Activated T-cell treated with anti-CD3 and anti-CD28 coated beads, Interleukin-2, amount 50 U/mL, for 24 hours (primary cell): Measurements from ENCODE around the gene PA2G4.
"Not testable (repeated sequence)": the region's sequence is repeated elsewhere in the genome, so short reads cannot be mapped to it uniquely, and the experiment has no call there.

Experiments
- DNase-seq: peaks from one replicate; pipeline ENCODE4 v3.0.0-alpha.2; 2020
- H3K27ac Mint-ChIP-seq: 2 replicates; pipeline ENCODE4 v1.8.0; 2020; ENCODE audit warnings: mild to moderate bottlenecking, mixed read lengths
- H3K27me3 Mint-ChIP-seq: 2 replicates; pipeline ENCODE4 v1.8.0; 2020; ENCODE audit warnings: mixed read lengths
- H3K36me3 Mint-ChIP-seq: 2 replicates; pipeline ENCODE4 v1.8.0; 2020; ENCODE audit warnings: low read depth, mixed read lengths
- H3K4me1 Mint-ChIP-seq: 2 replicates; pipeline ENCODE4 v1.8.0; 2020; ENCODE audit warnings: low read depth, mixed read lengths
- H3K4me3 Mint-ChIP-seq: 2 replicates; pipeline ENCODE4 v1.8.0; 2020; ENCODE audit warnings: mild to moderate bottlenecking, moderate library complexity, mixed read lengths
- H3K9me3 Mint-ChIP-seq: 2 replicates; pipeline ENCODE4 v1.8.0; 2020; ENCODE audit warnings: mixed read lengths

Gene PA2G4

GRCh38 chr12:56110571-56110970 lies 6.2 kb downstream of the PA2G4 start:
- Mint-ChIP-seq H3K36me3 (peaks cover 96% of the 10 kb centered on the region), H3K4me3 (no peak overlapping the region), H3K27ac (peak overlapping the region; percentile 86), H3K9me3 (no peaks in the 10 kb centered on the region), H3K27me3 (no peaks in the 10 kb centered on the region), H3K4me1 (peaks cover 39% of the 10 kb centered on the region)
- DNase-seq, result no peak

GRCh38 chr12:56114084-56114483 lies 9.7 kb downstream of the PA2G4 start:
- Mint-ChIP-seq H3K27me3 (no peaks in the 10 kb centered on the region), H3K36me3 (peaks cover 87% of the 10 kb centered on the region), H3K27ac (peak overlapping the region; percentile 71), H3K4me3 (no peak overlapping the region), H3K9me3 (no peaks in the 10 kb centered on the region), H3K4me1 (peaks cover 30% of the 10 kb centered on the region)
- no peak for DNase-seq

GRCh38 chr12:56115329-56115728 lies 11.0 kb downstream of the PA2G4 start:
- Mint-ChIP-seq H3K27me3 (no peaks in the 10 kb centered on the region), H3K27ac (peak overlapping the region; percentile 100), H3K36me3 (peaks cover 80% of the 10 kb centered on the region), H3K9me3 (no peaks in the 10 kb centered on the region), H3K4me3 (peak overlapping the region; percentile 96), H3K4me1 (peaks cover 41% of the 10 kb centered on the region)
- no peak for DNase-seq

- DNase-seq, result peak; percentile 97
- no peaks in the 10 kb centered on the region for H3K27me3 Mint-ChIP-seq
- H3K4me1 Mint-ChIP-seq, result peaks cover 45% of the 10 kb centered on the region
- peak within 1 kb of the TSS; percentile 100 for H3K27ac Mint-ChIP-seq
- peak within 1 kb of the TSS; percentile 96 for H3K4me3 Mint-ChIP-seq
- peaks cover 80% of the 10 kb centered on the region for H3K36me3 Mint-ChIP-seq
- H3K9me3 Mint-ChIP-seq, result no peaks in the 10 kb centered on the region
Observed at GRCh38 chr12:56116267-56117081, 12.1 kb downstream of the PA2G4 start, which contains the start of gene RPL41. TSS of gene RPL41 (plus strand) at chr12:56116633.

GRCh38 chr12:56117082-56117706 lies 12.8 kb downstream of the PA2G4 start:
- Mint-ChIP-seq H3K4me1 (peaks cover 43% of the 10 kb centered on the region), H3K27ac (peak overlapping the region; percentile 100), H3K4me3 (peak overlapping the region; percentile 96), H3K36me3 (peaks cover 81% of the 10 kb centered on the region)
- H3K27me3 Mint-ChIP-seq, H3K9me3 Mint-ChIP-seq, DNase-seq: not testable (repeated sequence)

- peaks cover 43% of the 10 kb centered on the region for H3K4me1 Mint-ChIP-seq
- H3K4me3 Mint-ChIP-seq, result peak within 1 kb of the TSS; percentile 96
- no peaks in the 10 kb centered on the region for H3K9me3 Mint-ChIP-seq
- peaks cover 79% of the 10 kb centered on the region for H3K36me3 Mint-ChIP-seq
- H3K27ac Mint-ChIP-seq, result peak within 1 kb of the TSS; percentile 100
- peak; percentile 97 for DNase-seq
- H3K27me3 Mint-ChIP-seq, result no peaks in the 10 kb centered on the region
Observed at GRCh38 chr12:56117778-56118687, 13.7 kb downstream of the PA2G4 start, which contains the start of gene ZC3H10. TSS of gene ZC3H10 (plus strand) at chr12:56118266. CDS start at chr12:56120563, 2,297 bp downstream.

GRCh38 chr12:56118688-56119357 lies 14.5 kb downstream of the PA2G4 start:
- Mint-ChIP-seq H3K27me3 (no peaks in the 10 kb centered on the region), H3K4me1 (peaks cover 44% of the 10 kb centered on the region), H3K9me3 (no peaks in the 10 kb centered on the region), H3K4me3 (peak overlapping the region; percentile 96), H3K36me3 (peaks cover 72% of the 10 kb centered on the region), H3K27ac (peak overlapping the region; percentile 100)
- no peak for DNase-seq

GRCh38 chr12:56119361-56119796 lies 15.0 kb downstream of the PA2G4 start:
- H3K27ac Mint-ChIP-seq, result peak overlapping the region; percentile 100
- peaks cover 71% of the 10 kb centered on the region for H3K36me3 Mint-ChIP-seq
- peak overlapping the region; percentile 96 for H3K4me3 Mint-ChIP-seq
- H3K27me3 Mint-ChIP-seq, result no peaks in the 10 kb centered on the region
- H3K4me1 Mint-ChIP-seq, result peaks cover 48% of the 10 kb centered on the region
- no peaks in the 10 kb centered on the region for H3K9me3 Mint-ChIP-seq
- DNase-seq, result peak; percentile 58

GRCh38 chr12:56120158-56120846 lies 15.9 kb downstream of the PA2G4 start:
- DNase-seq, result no peak
- Mint-ChIP-seq H3K4me1 (peaks cover 46% of the 10 kb centered on the region), H3K27me3 (no peaks in the 10 kb centered on the region), H3K27ac (peak overlapping the region; percentile 100), H3K36me3 (peaks cover 66% of the 10 kb centered on the region), H3K4me3 (no peak overlapping the region), H3K9me3 (no peaks in the 10 kb centered on the region)

GRCh38 chr12:56121204-56121870 lies 17.0 kb downstream of the PA2G4 start:
- peak overlapping the region; percentile 5 for H3K27ac Mint-ChIP-seq
- H3K9me3 Mint-ChIP-seq, result no peaks in the 10 kb centered on the region
- DNase-seq, result no peak
- no peaks in the 10 kb centered on the region for H3K27me3 Mint-ChIP-seq
- peaks cover 61% of the 10 kb centered on the region for H3K36me3 Mint-ChIP-seq
- no peak overlapping the region for H3K4me3 Mint-ChIP-seq
- H3K4me1 Mint-ChIP-seq, result peaks cover 49% of the 10 kb centered on the region

- peak overlapping the region; percentile 31 for H3K27ac Mint-ChIP-seq
- peaks cover 48% of the 10 kb centered on the region for H3K36me3 Mint-ChIP-seq
- H3K9me3 Mint-ChIP-seq, result no peaks in the 10 kb centered on the region
- H3K4me3 Mint-ChIP-seq, result no peak overlapping the region
- H3K27me3 Mint-ChIP-seq, result no peaks in the 10 kb centered on the region
- peaks cover 62% of the 10 kb centered on the region for H3K4me1 Mint-ChIP-seq
- no peak for DNase-seq
Observed at GRCh38 chr12:56122637-56123036, 18.3 kb downstream of the PA2G4 start.

GRCh38 chr12:56124133-56124532 lies 19.8 kb downstream of the PA2G4 start:
- H3K27ac Mint-ChIP-seq, result peak overlapping the region; percentile 27
- H3K36me3 Mint-ChIP-seq, result peaks cover 48% of the 10 kb centered on the region
- H3K9me3 Mint-ChIP-seq, result no peaks in the 10 kb centered on the region
- no peaks in the 10 kb centered on the region for H3K27me3 Mint-ChIP-seq
- peaks cover 52% of the 10 kb centered on the region for H3K4me1 Mint-ChIP-seq
- DNase-seq, result no peak
- no peak overlapping the region for H3K4me3 Mint-ChIP-seq

- Mint-ChIP-seq H3K27me3 (no peaks in the 10 kb centered on the region), H3K4me3 (peak overlapping the region; percentile 91), H3K4me1 (peaks cover 56% of the 10 kb centered on the region), H3K27ac (peak overlapping the region; percentile 98), H3K9me3 (no peaks in the 10 kb centered on the region), H3K36me3 (peaks cover 54% of the 10 kb centered on the region)
- DNase-seq, result no peak
Observed at GRCh38 chr12:56126732-56127239, 22.4 kb downstream of the PA2G4 start.
